ENCODE results near the gene MSN.

The MSN gene

GRCh38 chrX:65726715-65727114 is 59.3 kb downstream of the MSN start:
- TF ChIP-seq EGR1 (IDR thresholded peaks at IDR 0.05), result no peak
- no peak for TF ChIP-seq TAF1 (IDR thresholded peaks at IDR 0.05; ENCODE audit: low read depth)

- no peak for TF ChIP-seq TEAD4 (IDR thresholded peaks at IDR 0.05)
- no peak for TF ChIP-seq EGR1 (IDR thresholded peaks at IDR 0.05)
These were observed 64.3 kb downstream of the MSN start for GRCh38 chrX:65731684-65732289.

- no peak for TF ChIP-seq REST (IDR thresholded peaks at IDR 0.05; ENCODE audit: low read depth)
- no peak for TF ChIP-seq TAF1 (IDR thresholded peaks at IDR 0.05; ENCODE audit: low read depth)
- TF ChIP-seq TEAD4 (IDR thresholded peaks at IDR 0.05), result no peak
These were observed 73.5 kb downstream of the MSN start for GRCh38 chrX:65740909-65741308.

- TF ChIP-seq EP300 (IDR thresholded peaks at IDR 0.05; ENCODE audit: borderline replicate concordance) (no peak), TAF1 (IDR thresholded peaks at IDR 0.05; ENCODE audit: low read depth) (no peak), NFIC (IDR thresholded peaks at IDR 0.05) (no peak), ZBTB7A (IDR thresholded peaks at IDR 0.05; ENCODE audit: low read depth) (no peak), CREB1 (IDR thresholded peaks at IDR 0.05; ENCODE audit: low read depth) (no peak), TCF12 (IDR thresholded peaks at IDR 0.05; ENCODE audit: low read depth) (no peak), FOXM1 (IDR thresholded peaks at IDR 0.05; ENCODE audit: borderline replicate concordance, low read depth) (no peak), EGR1 (IDR thresholded peaks at IDR 0.05) (no peak), RAD21 (IDR thresholded peaks at IDR 0.05; ENCODE audit: low read depth) (no peak), MAX (IDR thresholded peaks at IDR 0.05) (no peak), YY1 (IDR thresholded peaks at IDR 0.05; ENCODE audit: low read depth) (no peak)
These were observed 74.4 kb downstream of the MSN start for GRCh38 chrX:65741823-65742222.

GRCh38 chrX:65744965-65745364 is 77.5 kb downstream of the MSN start:
- no peak for TF ChIP-seq MAX (IDR thresholded peaks at IDR 0.05)
- TF ChIP-seq CEBPB (IDR thresholded peaks at IDR 0.05), result no peak
- TF ChIP-seq CREB1 (IDR thresholded peaks at IDR 0.05; ENCODE audit: low read depth), result no peak
- TF ChIP-seq FOXM1 (IDR thresholded peaks at IDR 0.05; ENCODE audit: borderline replicate concordance, low read depth), result no peak
- TF ChIP-seq EGR1 (IDR thresholded peaks at IDR 0.05), result no peak
- TF ChIP-seq ZBTB7A (IDR thresholded peaks at IDR 0.05; ENCODE audit: low read depth), result no peak
- no peak for TF ChIP-seq TEAD4 (IDR thresholded peaks at IDR 0.05)
- TF ChIP-seq USF1 (IDR thresholded peaks at IDR 0.05), result no peak
- TF ChIP-seq NFIC (IDR thresholded peaks at IDR 0.05), result no peak
- no peak for TF ChIP-seq YY1 (IDR thresholded peaks at IDR 0.05; ENCODE audit: low read depth)
- TF ChIP-seq EP300 (IDR thresholded peaks at IDR 0.05; ENCODE audit: borderline replicate concordance), result no peak
- no peak for TF ChIP-seq RAD21 (IDR thresholded peaks at IDR 0.05; ENCODE audit: low read depth)
- no peak for TF ChIP-seq TAF1 (IDR thresholded peaks at IDR 0.05; ENCODE audit: low read depth)
- no peak for TF ChIP-seq TCF12 (IDR thresholded peaks at IDR 0.05; ENCODE audit: low read depth)
- no peak for TF ChIP-seq REST (IDR thresholded peaks at IDR 0.05; ENCODE audit: low read depth)

GRCh38 chrX:65745427-65745826 is 78.0 kb downstream of the MSN start:
- TF ChIP-seq FOXM1 (IDR thresholded peaks at IDR 0.05; ENCODE audit: borderline replicate concordance, low read depth), result no peak
- TF ChIP-seq CEBPB (IDR thresholded peaks at IDR 0.05), result no peak
- TF ChIP-seq USF1 (IDR thresholded peaks at IDR 0.05), result no peak
- TF ChIP-seq MAX (IDR thresholded peaks at IDR 0.05), result no peak
- no peak for TF ChIP-seq TAF1 (IDR thresholded peaks at IDR 0.05; ENCODE audit: low read depth)
- no peak for TF ChIP-seq TEAD4 (IDR thresholded peaks at IDR 0.05)
- TF ChIP-seq CREB1 (IDR thresholded peaks at IDR 0.05; ENCODE audit: low read depth), result no peak
- no peak for TF ChIP-seq EGR1 (IDR thresholded peaks at IDR 0.05)
- no peak for TF ChIP-seq EP300 (IDR thresholded peaks at IDR 0.05; ENCODE audit: borderline replicate concordance)
- no peak for TF ChIP-seq REST (IDR thresholded peaks at IDR 0.05; ENCODE audit: low read depth)
- TF ChIP-seq NFIC (IDR thresholded peaks at IDR 0.05), result no peak
- no peak for TF ChIP-seq TCF12 (IDR thresholded peaks at IDR 0.05; ENCODE audit: low read depth)
- TF ChIP-seq RAD21 (IDR thresholded peaks at IDR 0.05; ENCODE audit: low read depth), result no peak
- no peak for TF ChIP-seq YY1 (IDR thresholded peaks at IDR 0.05; ENCODE audit: low read depth)
- TF ChIP-seq ZBTB7A (IDR thresholded peaks at IDR 0.05; ENCODE audit: low read depth), result no peak
